Measurements from ENCODE around the gene CLPX.

The CLPX gene

DNA sequence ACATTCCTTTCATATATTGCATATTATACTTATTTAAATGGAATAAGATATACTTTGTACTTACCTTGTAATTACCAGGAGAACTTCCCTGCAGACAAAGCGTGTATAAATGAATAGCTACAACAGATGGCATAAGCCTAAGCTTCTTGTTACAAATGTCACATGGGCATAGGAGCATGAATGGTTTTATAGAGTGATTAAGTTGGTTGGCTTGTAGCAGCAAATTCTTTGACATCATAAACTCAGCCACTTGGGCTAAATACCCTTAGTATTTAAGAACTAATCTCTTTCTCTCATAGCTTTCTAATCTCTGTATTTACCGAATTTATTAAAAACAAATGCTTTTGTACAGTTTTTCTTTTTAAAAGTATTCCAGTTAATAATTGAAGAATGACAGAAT lies 70.1 kb downstream of the CLPX start, which contains the start of gene UBAP1L:
Gene UBAP1L (minus strand): TSS at position 115 of the 400 bp plus-strand sequence. CDS start 8,985 bp downstream, outside the sequence.
- peak within 1 kb of the TSS; percentile 32 to 79 (median 54) for H3K27ac Mint-ChIP-seq
- peaks cover 16% of the 10 kb centered on the region for H3K4me1 Mint-ChIP-seq
- H3K36me3 Mint-ChIP-seq (ENCODE audit: low read depth), result peaks cover 65% of the 10 kb centered on the region
- peak within 1 kb of the TSS in 1 of 3 experiments; percentile 59 for H3K4me3 Mint-ChIP-seq
- TF ChIP-seq, protein P1, sequence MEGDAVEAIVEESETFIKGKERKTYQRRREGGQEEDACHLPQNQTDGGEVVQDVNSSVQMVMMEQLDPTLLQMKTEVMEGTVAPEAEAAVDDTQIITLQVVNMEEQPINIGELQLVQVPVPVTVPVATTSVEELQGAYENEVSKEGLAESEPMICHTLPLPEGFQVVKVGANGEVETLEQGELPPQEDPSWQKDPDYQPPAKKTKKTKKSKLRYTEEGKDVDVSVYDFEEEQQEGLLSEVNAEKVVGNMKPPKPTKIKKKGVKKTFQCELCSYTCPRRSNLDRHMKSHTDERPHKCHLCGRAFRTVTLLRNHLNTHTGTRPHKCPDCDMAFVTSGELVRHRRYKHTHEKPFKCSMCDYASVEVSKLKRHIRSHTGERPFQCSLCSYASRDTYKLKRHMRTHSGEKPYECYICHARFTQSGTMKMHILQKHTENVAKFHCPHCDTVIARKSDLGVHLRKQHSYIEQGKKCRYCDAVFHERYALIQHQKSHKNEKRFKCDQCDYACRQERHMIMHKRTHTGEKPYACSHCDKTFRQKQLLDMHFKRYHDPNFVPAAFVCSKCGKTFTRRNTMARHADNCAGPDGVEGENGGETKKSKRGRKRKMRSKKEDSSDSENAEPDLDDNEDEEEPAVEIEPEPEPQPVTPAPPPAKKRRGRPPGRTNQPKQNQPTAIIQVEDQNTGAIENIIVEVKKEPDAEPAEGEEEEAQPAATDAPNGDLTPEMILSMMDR (IDR thresholded peaks at IDR 0.05; ENCODE audit: unreplicated experiment in 3 of 3), result no peak
- no peaks in the 10 kb centered on the region for H3K9me3 Mint-ChIP-seq
- no peaks in the 10 kb centered on the region for H3K27me3 Mint-ChIP-seq (ENCODE audit: low read depth)

DNA sequence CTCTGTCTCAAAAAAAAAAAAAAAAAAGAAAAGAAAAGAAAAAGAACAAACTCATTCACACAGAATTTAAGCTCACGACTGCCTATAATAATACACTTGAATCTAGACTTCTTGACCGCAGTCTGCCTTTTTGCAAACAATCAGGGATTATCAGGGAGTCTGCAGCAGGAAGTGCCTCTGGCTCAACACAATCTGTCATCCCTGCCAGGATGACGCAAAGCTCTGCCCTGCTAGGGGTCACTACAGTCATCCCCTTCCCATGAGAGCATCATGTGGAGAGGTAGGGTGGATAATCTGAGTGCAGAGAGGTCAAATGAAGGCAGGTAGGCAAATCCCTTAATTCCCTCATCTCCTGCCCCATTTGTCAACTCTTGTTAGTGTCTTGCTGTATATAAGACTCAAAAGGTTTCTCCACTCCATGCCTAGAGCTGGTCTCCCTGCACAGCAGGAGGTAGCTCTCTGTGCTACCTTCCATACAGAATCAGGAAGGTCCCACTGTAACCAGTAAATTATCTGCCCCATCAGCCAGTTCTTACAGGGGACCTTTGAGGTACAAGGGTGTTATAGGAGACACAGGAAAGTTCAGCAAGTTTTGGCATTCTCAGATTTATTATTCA lies 74.4 kb downstream of the CLPX start:
- Mint-ChIP-seq H3K4me3 (no peak overlapping the region), H3K4me1 (peaks cover 13% of the 10 kb centered on the region), H3K36me3 (ENCODE audit: low read depth) (peaks cover 53% of the 10 kb centered on the region), H3K9me3 (no peaks in the 10 kb centered on the region), H3K27ac (no peak overlapping the region), H3K27me3 (ENCODE audit: low read depth) (no peaks in the 10 kb centered on the region)
- TF ChIP-seq, protein P1 (IDR thresholded peaks at IDR 0.05; ENCODE audit: unreplicated experiment in 3 of 3), result no peak

GRCh38 chr15:65106011-65106590 lies 79.0 kb downstream of the CLPX start:
- TF ChIP-seq, protein P1 (IDR thresholded peaks at IDR 0.05; ENCODE audit: unreplicated experiment in 3 of 3), result no peak
- Mint-ChIP-seq H3K4me1 (no peaks in the 10 kb centered on the region), H3K9me3 (no peaks in the 10 kb centered on the region), H3K36me3 (ENCODE audit: low read depth) (peaks cover 42% of the 10 kb centered on the region), H3K27me3 (ENCODE audit: low read depth) (no peaks in the 10 kb centered on the region), H3K4me3 (no peak overlapping the region), H3K27ac (no peak overlapping the region)

- no peaks in the 10 kb centered on the region for H3K27me3 Mint-ChIP-seq (ENCODE audit: low read depth)
- TF ChIP-seq, protein P1 (IDR thresholded peaks at IDR 0.05; ENCODE audit: unreplicated experiment in 3 of 3), result no peak
- no peak overlapping the region for H3K27ac Mint-ChIP-seq
- peaks cover 44% of the 10 kb centered on the region for H3K36me3 Mint-ChIP-seq (ENCODE audit: low read depth)
- no peaks in the 10 kb centered on the region for H3K4me1 Mint-ChIP-seq
- H3K9me3 Mint-ChIP-seq, result no peaks in the 10 kb centered on the region
- H3K4me3 Mint-ChIP-seq, result no peak overlapping the region
These were observed 80.1 kb downstream of the CLPX start for GRCh38 chr15:65105038-65105437.

GRCh38 chr15:65102912-65103311 lies 82.2 kb downstream of the CLPX start:
- peaks cover 45% of the 10 kb centered on the region for H3K36me3 Mint-ChIP-seq (ENCODE audit: low read depth)
- H3K27me3 Mint-ChIP-seq (ENCODE audit: low read depth), result no peaks in the 10 kb centered on the region
- no peak overlapping the region for H3K27ac Mint-ChIP-seq
- no peaks in the 10 kb centered on the region for H3K9me3 Mint-ChIP-seq
- H3K4me3 Mint-ChIP-seq, result no peak overlapping the region
- no peaks in the 10 kb centered on the region for H3K4me1 Mint-ChIP-seq
- TF ChIP-seq, protein P1 (IDR thresholded peaks at IDR 0.05; ENCODE audit: unreplicated experiment in 3 of 3), result no peak

All from nephron (organoid).